HG03457 (cell line): ENCODE measurements around the gene NR2E3.
"Not testable (repeated sequence)": the region's sequence is repeated elsewhere in the genome, so short reads cannot be mapped to it uniquely, and the experiment has no call there.

Source experiments
- ATAC-seq: cut with Tn5 transposase; IDR thresholded peaks from one replicate; pipeline ENCODE4 v1.9.1; 2021; ENCODE audit warnings: moderate number of reproducible peaks; ENCODE audit not compliant: unreplicated experiment

Gene NR2E3

GRCh38 chr15:71813723-71814470 is 3.5 kb downstream of the NR2E3 start:
- no peak for ATAC-seq

- ATAC-seq: no peak
Observed at GRCh38 chr15:71815301-71815700, 4.9 kb downstream of the NR2E3 start.

- no peak for ATAC-seq
Observed at GRCh38 chr15:71817351-71817750, 7.0 kb downstream of the NR2E3 start.

GRCh38 chr15:71820127-71820526 is 9.8 kb downstream of the NR2E3 start:
- ATAC-seq: no peak

- no peak for ATAC-seq
Observed at GRCh38 chr15:71821547-71822129, 11.3 kb downstream of the NR2E3 start.

GRCh38 chr15:71822890-71823630 is 12.7 kb downstream of the NR2E3 start:
- no peak for ATAC-seq

GRCh38 chr15:71823801-71824200 is 13.4 kb downstream of the NR2E3 start:
- ATAC-seq: no peak

GRCh38 chr15:71825021-71825730 is 14.8 kb downstream of the NR2E3 start:
- no peak for ATAC-seq

- ATAC-seq: no peak
Observed at GRCh38 chr15:71826196-71826595, 15.8 kb downstream of the NR2E3 start.

- no peak for ATAC-seq
Observed at GRCh38 chr15:71830981-71831380, 20.6 kb downstream of the NR2E3 start.

GRCh38 chr15:71841563-71841962 is 31.2 kb downstream of the NR2E3 start:
- ATAC-seq: no peak

- no peak for ATAC-seq
Observed at GRCh38 chr15:71844916-71845315, 34.6 kb downstream of the NR2E3 start.

- no peak for ATAC-seq
Observed at GRCh38 chr15:71853543-71853942, 43.2 kb downstream of the NR2E3 start.

- not testable (repeated sequence) for ATAC-seq
Observed at GRCh38 chr15:71858232-71858631, 47.9 kb downstream of the NR2E3 start.
